Stimulated activated naive CD8-positive, alpha-beta T cell treated with anti-CD3 and anti-CD28 coated beads, Interleukin-15, Interleukin-2, amounts not matched to agents 100 U/mL and 50 U/mL, for 24 hours (primary cell): ENCODE results near the gene SULT1A3.
"Not testable (repeated sequence)": the region's sequence is repeated elsewhere in the genome, so short reads cannot be mapped to it uniquely, and the experiment has no call there.

Source experiments
- ATAC-seq: fragments of 150-1000 bp; cut with Tn5 transposase; one replicate; pipeline ENCODE4 v1.10.0; 2021
- DNase-seq: peaks from one replicate; pipeline ENCODE4 v3.0.0; 2021

Gene SULT1A3

GRCh38 chr16:30186782-30187555, 12.1 kb upstream of the SULT1A3 start:
- ATAC-seq (peak; percentile 8), DNase-seq (peak; percentile 95)

GRCh38 chr16:30187556-30187865, 11.5 kb upstream of the SULT1A3 start:
- ATAC-seq (no peak), DNase-seq (no peak)

DNA sequence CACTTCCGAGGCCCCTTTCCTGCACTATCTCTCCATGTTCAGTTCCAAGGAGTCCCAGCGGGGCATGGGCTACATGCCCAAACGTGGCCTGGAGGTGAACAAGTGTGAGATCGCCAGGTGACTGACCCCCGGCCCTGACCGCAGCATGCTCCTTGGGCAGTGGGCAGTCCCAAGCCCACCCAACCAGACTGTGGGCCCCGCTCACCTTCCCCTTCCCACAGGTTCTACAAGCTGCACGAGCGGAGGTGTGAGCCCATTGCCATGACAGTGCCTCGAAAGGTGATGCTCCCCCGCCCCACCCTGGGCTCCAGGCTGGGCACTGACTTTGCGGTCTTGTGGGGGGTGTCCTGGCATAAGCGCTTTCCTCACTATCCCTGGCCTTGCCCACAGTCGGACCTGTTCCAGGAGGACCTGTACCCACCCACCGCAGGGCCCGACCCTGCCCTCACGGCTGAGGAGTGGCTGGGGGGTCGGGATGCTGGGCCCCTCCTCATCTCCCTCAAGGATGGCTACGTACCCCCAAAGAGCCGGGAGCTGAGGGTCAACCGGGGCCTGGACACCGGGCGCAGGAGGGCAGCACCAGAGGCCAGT, 11.0 kb upstream of the SULT1A3 start:
- DNase-seq: no peak
- no peak for ATAC-seq

DNA sequence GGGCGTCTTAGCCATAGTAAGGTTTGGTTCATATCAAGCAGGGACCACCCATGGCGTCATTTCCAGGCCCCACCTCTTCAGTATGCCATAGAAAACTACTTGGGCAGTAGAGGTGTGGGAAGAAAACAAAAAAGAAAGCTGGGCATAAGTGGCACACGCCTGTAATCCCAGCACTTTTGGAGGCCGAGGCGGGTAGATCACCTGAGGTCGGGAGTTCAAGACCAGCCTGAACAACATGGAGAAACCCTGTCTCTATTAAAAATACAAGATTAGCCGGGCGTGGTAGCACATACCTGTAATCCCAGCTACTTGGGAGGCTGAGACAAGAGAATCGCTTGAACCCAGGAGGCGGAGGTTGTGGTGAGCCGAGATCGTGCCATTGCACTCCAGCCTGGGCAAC, 7.9 kb upstream of the SULT1A3 start:
- DNase-seq, ATAC-seq: not testable (repeated sequence)

- DNase-seq: not testable (repeated sequence)
- ATAC-seq: peak; percentile 11
Observed at GRCh38 chr16:30193098-30193497, 6.0 kb upstream of the SULT1A3 start.

DNA sequence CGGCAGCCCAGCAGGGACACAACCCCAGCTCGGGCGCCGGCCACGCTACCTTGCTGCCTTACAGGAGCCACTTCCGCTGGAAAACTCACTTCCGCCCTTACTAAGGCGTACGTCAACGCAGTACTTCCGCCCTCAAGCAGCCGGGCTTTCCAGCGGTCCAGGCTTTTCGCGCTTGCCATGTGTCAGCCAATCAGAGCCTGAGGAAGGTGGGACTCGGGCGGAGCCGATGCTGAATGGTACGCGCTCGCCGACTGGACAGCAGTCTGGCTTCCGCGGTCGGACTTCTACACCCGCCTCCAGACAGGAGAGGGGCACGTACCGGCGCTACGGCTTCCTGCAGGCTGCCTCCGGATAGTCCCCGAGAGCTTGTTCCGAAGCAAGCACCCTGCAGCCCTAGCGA, 5.4 kb upstream of the SULT1A3 start, which contains the start of the genes BOLA2B and SLX1A:
Gene BOLA2B, minus strand, starts transcription at position 52 of the 400 bp plus-strand sequence. CDS start 71 bp downstream, outside the sequence.
Gene SLX1A, plus strand, starts transcription at position 261 of the 400 bp plus-strand sequence. CDS start 210 bp downstream, outside the sequence.
- DNase-seq: not testable (repeated sequence)

GRCh38 chr16:30194172-30194925, 4.7 kb upstream of the SULT1A3 start:
- peak; percentile 14 for DNase-seq
- ATAC-seq: peak; percentile 77

More for the DNA sequence above, 5.4 kb upstream of the SULT1A3 start, which contains the start of the genes BOLA2B and SLX1A:
- ATAC-seq: peak; percentile 90

DNA sequence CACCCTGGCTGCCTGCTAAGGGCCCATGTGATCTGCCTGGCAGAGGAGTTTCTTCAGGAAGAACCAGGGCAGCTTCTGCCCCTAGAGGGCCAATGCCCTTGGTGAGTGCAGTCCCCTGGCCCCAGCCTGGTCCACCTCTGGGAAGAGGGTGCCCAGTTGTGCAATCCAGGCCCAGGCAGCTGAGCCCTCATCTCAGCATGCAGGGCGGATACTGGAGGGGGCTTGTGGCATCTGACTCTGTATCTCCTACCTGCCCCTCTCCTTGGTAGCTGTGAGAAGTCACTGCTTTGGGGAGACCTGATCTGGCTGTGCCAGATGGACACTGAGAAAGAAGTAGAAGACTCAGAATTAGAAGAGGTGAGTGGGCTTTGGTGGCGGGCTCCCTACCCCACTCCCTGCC, 2.1 kb upstream of the SULT1A3 start:
- not testable (repeated sequence) for ATAC-seq

GRCh38 chr16:30199608-30200343, 721 bp downstream of the SULT1A3 start:
- DNase-seq, ATAC-seq: not testable (repeated sequence)

More for the DNA sequence above, 2.1 kb upstream of the SULT1A3 start:
- DNase-seq: not testable (repeated sequence)

GRCh38 chr16:30205541-30206236, 6.6 kb downstream of the SULT1A3 start:
- peak; percentile 33 for ATAC-seq
- DNase-seq: peak; percentile 3

DNA sequence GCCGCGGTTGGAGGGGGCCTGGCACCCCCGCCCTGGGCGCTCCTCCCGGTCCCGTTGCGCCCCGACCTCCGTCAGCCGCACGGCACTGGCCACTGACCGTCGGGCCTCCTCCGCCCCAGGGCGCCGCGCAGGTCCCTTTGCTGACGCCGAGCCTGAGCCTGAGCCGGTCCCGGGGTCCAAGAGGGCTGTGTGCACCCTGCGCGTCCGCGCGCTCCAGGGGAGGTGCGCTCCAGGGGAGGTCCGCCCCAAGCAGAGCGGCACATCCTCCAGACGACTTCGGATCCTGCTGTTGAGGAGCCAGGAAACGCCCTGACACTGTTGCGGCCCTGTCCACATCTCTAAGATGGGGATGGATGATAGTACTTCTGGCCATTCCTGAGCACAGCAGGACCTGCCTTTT, 7.2 kb downstream of the SULT1A3 start:
- ATAC-seq: peak; percentile 50
- DNase-seq: not testable (repeated sequence)

DNA sequence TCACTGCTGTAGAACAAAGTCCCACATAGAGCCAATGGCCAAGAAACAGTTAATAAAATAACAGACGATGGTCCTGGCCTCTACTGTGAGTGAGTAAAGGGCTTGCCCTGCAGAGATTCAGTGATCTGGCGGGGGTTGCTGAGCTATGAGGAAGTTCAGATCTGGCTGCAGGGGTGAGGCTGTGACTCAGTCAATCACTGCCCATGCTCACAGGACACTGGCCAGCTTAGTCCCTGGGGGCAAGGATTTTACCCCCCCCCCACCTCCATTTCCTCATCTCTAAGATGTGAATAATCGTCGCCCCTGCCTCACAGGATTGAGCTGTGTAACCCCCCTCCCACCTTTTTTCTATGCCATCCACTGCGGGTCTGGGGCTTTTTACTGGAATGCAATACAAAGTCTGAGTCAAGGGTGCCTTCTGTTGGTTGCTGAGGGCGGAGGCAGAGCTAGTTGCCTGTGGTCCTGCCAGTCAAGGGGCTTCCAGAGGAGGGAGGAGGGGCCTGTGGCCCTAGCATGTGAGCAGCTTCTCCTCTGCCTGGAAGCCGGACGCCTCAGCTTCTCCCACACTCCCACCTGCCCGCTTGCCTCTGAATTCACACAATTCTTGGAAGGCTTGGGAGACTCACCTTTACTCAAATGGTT, 8.1 kb downstream of the SULT1A3 start:
- DNase-seq: not testable (repeated sequence)
- ATAC-seq: peak; percentile 36

DNA sequence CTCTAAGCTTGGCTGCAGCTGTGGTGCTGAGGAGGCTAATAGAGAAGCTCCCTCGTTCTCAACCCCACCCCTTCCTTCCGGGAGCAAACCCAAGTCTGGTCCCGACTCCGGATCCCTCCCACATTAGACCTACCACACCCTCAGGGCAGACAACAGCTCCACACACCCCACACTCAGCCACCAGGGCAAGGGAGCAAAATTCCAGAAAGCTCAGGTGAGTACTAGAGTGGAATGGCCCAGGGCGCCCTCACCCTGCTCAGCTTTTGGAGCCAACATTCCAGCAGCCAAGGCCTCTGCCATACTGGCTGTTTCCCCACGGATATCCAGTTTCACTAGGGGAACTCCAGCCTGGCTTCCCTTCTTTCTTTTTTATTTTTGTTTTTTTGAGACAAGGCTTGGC, 10.0 kb downstream of the SULT1A3 start:
- DNase-seq, ATAC-seq: not testable (repeated sequence)

DNA sequence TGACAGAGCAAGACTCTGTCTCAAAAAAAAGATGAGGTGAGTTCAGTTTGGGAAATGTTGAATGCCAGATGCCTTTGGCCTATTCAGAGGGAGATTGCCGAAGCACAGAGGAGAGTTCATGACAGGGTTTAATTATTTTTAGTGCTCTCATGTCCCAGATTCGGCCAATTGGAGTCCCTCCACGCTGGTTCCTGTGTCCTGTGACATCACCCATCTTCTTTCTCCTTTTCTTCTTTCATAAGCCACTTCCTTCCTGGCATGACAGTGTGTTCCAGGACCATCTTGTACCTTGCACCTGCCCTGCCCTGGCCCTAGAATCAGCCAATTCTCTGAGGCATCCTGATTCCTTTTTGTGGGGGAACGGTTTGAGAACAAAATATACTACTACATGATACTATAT, 12.4 kb downstream of the SULT1A3 start:
- DNase-seq: not testable (repeated sequence)
- ATAC-seq: peak; percentile 47

DNA sequence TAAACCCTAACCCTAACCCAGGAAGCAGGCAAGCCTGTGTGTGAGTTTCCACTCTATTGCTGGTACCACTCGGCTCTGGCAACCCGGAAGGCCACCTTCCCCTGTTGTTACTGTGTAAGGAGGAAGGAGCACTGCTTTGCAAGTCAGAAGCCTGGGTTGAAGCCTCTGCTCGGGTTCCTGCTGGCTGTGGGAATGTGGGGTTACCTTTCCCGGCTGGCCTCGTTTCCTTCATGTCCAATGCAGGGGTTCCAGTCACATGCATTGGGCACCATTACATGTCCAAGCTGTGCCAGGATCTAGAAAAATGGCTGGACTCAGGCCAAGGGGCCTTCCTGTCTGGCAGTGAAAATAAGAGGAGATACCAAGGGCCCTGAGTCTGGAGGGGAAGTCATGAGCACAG, 18.0 kb downstream of the SULT1A3 start:
- ATAC-seq: not testable (repeated sequence)

GRCh38 chr16:30248379-30248778, 49.3 kb downstream of the SULT1A3 start, which contains the start of gene NPIPB13:
Gene NPIPB13 (minus strand): TSS chr16:30248479. CDS start chr16:30245573, 2,906 bp downstream.
- not testable (repeated sequence) for DNase-seq, ATAC-seq

More for the DNA sequence above, 18.0 kb downstream of the SULT1A3 start:
- not testable (repeated sequence) for DNase-seq
